ENCODE results near the gene CBLC. TPM values are rescaled to one million over a fixed set of nuclear protein-coding genes. Genes with fewer than 3 reads are reported as not detected.

Gene CBLC
- total RNA-seq, 1 experiment from 2014 or later = not detected

GRCh38 chr19:44848812-44849447 lies 71.2 kb downstream of the CBLC start:
- H3K4me3 ChIP-seq = peak overlapping the region; percentile 100
- peaks cover 19% of the 10 kb centered on the region for H3K4me1 ChIP-seq
- 0 out of 2 replicates have a peak, but pooled peaks cover 2% of the 10 kb centered on the region for H3K36me3 ChIP-seq
- no peaks in the 10 kb centered on the region for H3K9me3 ChIP-seq (replicated peaks)
- no peak for DNase-seq
- H3K27me3 ChIP-seq = no peaks in the 10 kb centered on the region
- H3K27ac ChIP-seq = no peak overlapping the region; the same call in 1 of the 2 replicates

Other genes with a start within 250 kb of the CBLC start
- not detected in 2 replicates for gene CEACAM20, start 248.2 kb upstream of the CBLC start, total RNA-seq (2014; rRNA removed; shearing (Covaris generic))
- not detected in 2 replicates for gene IGSF23, start 164.3 kb upstream of the CBLC start, total RNA-seq (2014; rRNA removed; shearing (Covaris generic))
- 42.2 and 45.4 TPM in 2 replicates for gene PVR, start 134.0 kb upstream of the CBLC start, total RNA-seq (2014; rRNA removed; shearing (Covaris generic))
- 2.4 and 2.5 TPM in 2 replicates for gene CEACAM19, start 106.4 kb upstream of the CBLC start, total RNA-seq (2014; rRNA removed; shearing (Covaris generic))
- 0.18 and 0.73 TPM in 2 replicates for gene CEACAM16, start 78.7 kb upstream of the CBLC start, total RNA-seq (2014; rRNA removed; shearing (Covaris generic))
- gene BCL3, start 29.2 kb upstream of the CBLC start, total RNA-seq (2014; rRNA removed; shearing (Covaris generic)) = 7.3 and 10.0 TPM in 2 replicates
- gene BCAM, start 31.2 kb downstream of the CBLC start, total RNA-seq (2014; rRNA removed; shearing (Covaris generic)) = 15.5 and 15.9 TPM in 2 replicates
- 46.0 and 50.2 TPM in 2 replicates for gene NECTIN2, start 68.4 kb downstream of the CBLC start, total RNA-seq (2014; rRNA removed; shearing (Covaris generic))
- gene TOMM40, start 113.4 kb downstream of the CBLC start, total RNA-seq (2014; rRNA removed; shearing (Covaris generic)) = 104 and 110 TPM in 2 replicates
- 4.5 and 6.5 TPM in 2 replicates for gene APOE, start 127.9 kb downstream of the CBLC start, total RNA-seq (2014; rRNA removed; shearing (Covaris generic))
- 18.3 and 22.9 TPM in 2 replicates for gene APOC1, start 136.7 kb downstream of the CBLC start, total RNA-seq (2014; rRNA removed; shearing (Covaris generic))
- 0.20 TPM in 1 of 2 replicates, not detected in the other for gene APOC4, start 164.3 kb downstream of the CBLC start, total RNA-seq (2014; rRNA removed; shearing (Covaris generic))
- gene APOC2, start 168.2 kb downstream of the CBLC start, total RNA-seq (2014; rRNA removed; shearing (Covaris generic)) = not detected in 2 replicates
- gene CLPTM1, start 177.5 kb downstream of the CBLC start, total RNA-seq (2014; rRNA removed; shearing (Covaris generic)) = 36.0 and 37.9 TPM in 2 replicates
- gene RELB, start 223.6 kb downstream of the CBLC start, total RNA-seq (2014; rRNA removed; shearing (Covaris generic)) = 2.8 and 4.0 TPM in 2 replicates